MCF 10A (cell line): ENCODE data around the gene SLC25A39. TPM values are rescaled to one million over a fixed set of nuclear protein-coding genes. Genes with fewer than 3 reads are reported as not detected.
A peak's percentile ranks its signal among the peaks of the same experiment; 100 is the strongest.

Experiments used
- BruUV-seq: library from RNA; stranded (reverse); fragments of 400-500 nt; replicated peaks from 2 replicates; lab custom pipeline; 2021; lab: Mats Ljungman, UMichigan
- CTCF ChIA-PET: fragments of 300-600 bp; sonication (Branson Sonifier 250); formaldehyde crosslinking; extraction: SDS; loops from one replicate; lab custom pipeline; 2021; ENCODE audit warnings: antibody characterized with exemption, inconsistent platforms; lab: Yijun Ruan, JAX
- POLR2A ChIA-PET: fragments of 300-600, 350-650 bp; sonication (Branson Sonifier 250); formaldehyde crosslinking; extraction: SDS; loops from one replicate; lab custom pipeline; 2020; ENCODE audit warnings: antibody characterized with exemption, inconsistent platforms; lab: Yijun Ruan, JAX
- DNase-seq: peaks from one replicate; pipeline ENCODE4 v3.0.0-alpha.2; 2018; ENCODE audit not compliant: unreplicated experiment
- H3K27ac Mint-ChIP-seq: one replicate; pipeline ENCODE4 v1.8.0; 2022; ENCODE audit warnings: mild to moderate bottlenecking, low read depth, mixed read lengths; ENCODE audit not compliant: unreplicated experiment
- H3K27me3 Mint-ChIP-seq: one replicate; pipeline ENCODE4 v1.8.0; 2022; ENCODE audit warnings: mixed read lengths; ENCODE audit not compliant: insufficient read depth, unreplicated experiment
- H3K36me3 Mint-ChIP-seq: one replicate; pipeline ENCODE4 v1.8.0; 2022; ENCODE audit warnings: mild to moderate bottlenecking, moderate library complexity, mixed read lengths; ENCODE audit not compliant: insufficient read depth, unreplicated experiment
- H3K4me1 Mint-ChIP-seq: one replicate; pipeline ENCODE4 v1.8.0; 2022; ENCODE audit warnings: mixed read lengths; ENCODE audit not compliant: insufficient read depth, unreplicated experiment
- H3K4me3 Mint-ChIP-seq: one replicate; pipeline ENCODE4 v1.8.0; 2022; ENCODE audit warnings: mild to moderate bottlenecking, moderate library complexity, mixed read lengths; ENCODE audit not compliant: unreplicated experiment
- H3K9me3 Mint-ChIP-seq: one replicate; pipeline ENCODE4 v1.8.0; 2022; ENCODE audit warnings: mixed read lengths; ENCODE audit not compliant: unreplicated experiment
- intact Hi-C: fragments of 100-400 bp; cut with micrococcal nuclease; formaldehyde crosslinking; loops from 2 replicates; pipeline ENCODE4 v1.14.1; 2022
- total RNA-seq: library from RNA; stranded (reverse); gene quantifications from 2 replicates; pipeline ENCODE4 v1.2.3, GENCODE V29; 2022
- TF ChIP-seq, protein P1 (sequence below): fragments of 200-600 bp; IDR thresholded peaks from one replicate; pipeline ENCODE4 v1.8.0; 2022; ENCODE audit warnings: antibody characterized with exemption, mild to moderate bottlenecking; ENCODE audit not compliant: unreplicated experiment

SLC25A39 gene
- total RNA-seq, 1 experiment from 2014 or later, result 157 TPM

DNA sequence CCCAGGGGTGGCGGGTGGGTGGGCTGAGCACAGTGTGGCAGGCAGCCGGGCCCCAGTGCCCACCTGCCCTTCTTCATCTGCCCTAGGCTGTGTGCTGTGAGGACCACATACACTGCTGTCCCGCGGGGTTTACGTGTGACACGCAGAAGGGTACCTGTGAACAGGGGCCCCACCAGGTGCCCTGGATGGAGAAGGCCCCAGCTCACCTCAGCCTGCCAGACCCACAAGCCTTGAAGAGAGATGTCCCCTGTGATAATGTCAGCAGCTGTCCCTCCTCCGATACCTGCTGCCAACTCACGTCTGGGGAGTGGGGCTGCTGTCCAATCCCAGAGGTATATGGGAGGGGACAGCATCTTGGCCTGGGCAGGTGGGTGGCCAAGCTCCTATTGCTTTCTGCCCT, 26.8 kb upstream of the SLC25A39 start:
- ChIA-PET CTCF (interaction anchor here (0.7 to 1.9 kb wide), 7 partner anchors 9 to 206 kb away, joined by 4 to 14 read pairs (median 6); partner anchors contain the start of gene FAM171A2), POLR2A (interaction anchor here (0.7 kb wide), 1 partner anchor 172 kb away, joined by 3 read pairs; no protein-coding TSS in a partner anchor)
- Mint-ChIP-seq H3K27me3 (no peaks in the 10 kb centered on the region), H3K36me3 (peaks cover 20% of the 10 kb centered on the region), H3K27ac (no peak overlapping the region), H3K9me3 (no peaks in the 10 kb centered on the region), H3K4me3 (no peak overlapping the region), H3K4me1 (no peaks in the 10 kb centered on the region)
- intact Hi-C loops, result no loop called here
- TF ChIP-seq, protein P1, sequence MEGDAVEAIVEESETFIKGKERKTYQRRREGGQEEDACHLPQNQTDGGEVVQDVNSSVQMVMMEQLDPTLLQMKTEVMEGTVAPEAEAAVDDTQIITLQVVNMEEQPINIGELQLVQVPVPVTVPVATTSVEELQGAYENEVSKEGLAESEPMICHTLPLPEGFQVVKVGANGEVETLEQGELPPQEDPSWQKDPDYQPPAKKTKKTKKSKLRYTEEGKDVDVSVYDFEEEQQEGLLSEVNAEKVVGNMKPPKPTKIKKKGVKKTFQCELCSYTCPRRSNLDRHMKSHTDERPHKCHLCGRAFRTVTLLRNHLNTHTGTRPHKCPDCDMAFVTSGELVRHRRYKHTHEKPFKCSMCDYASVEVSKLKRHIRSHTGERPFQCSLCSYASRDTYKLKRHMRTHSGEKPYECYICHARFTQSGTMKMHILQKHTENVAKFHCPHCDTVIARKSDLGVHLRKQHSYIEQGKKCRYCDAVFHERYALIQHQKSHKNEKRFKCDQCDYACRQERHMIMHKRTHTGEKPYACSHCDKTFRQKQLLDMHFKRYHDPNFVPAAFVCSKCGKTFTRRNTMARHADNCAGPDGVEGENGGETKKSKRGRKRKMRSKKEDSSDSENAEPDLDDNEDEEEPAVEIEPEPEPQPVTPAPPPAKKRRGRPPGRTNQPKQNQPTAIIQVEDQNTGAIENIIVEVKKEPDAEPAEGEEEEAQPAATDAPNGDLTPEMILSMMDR, result no peak
- no TSS peak for BruUV-seq
- DNase-seq, result no peak

DNA sequence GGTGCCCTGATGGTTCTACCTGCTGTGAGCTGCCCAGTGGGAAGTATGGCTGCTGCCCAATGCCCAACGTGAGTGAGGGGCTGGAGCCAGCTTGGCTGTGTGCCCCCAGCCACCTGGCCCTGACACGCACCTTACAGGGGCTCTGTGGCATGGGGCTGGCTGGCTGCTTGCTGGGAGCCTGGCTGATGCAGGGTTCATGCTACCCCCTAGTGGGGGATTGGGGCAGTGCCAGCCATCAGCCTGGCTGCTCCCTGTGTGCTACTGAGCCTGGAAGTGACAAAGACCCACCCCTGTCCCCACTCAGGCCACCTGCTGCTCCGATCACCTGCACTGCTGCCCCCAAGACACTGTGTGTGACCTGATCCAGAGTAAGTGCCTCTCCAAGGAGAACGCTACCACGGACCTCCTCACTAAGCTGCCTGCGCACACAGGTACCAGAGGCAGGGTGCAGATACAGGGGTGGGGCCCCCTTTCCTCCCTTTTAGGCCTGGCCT, 26.2 kb upstream of the SLC25A39 start:
- H3K27ac Mint-ChIP-seq, result no peak overlapping the region
- POLR2A ChIA-PET, result interaction anchor here (0.8 kb wide), 1 partner anchor 130 kb away, joined by 3 read pairs; no protein-coding TSS in a partner anchor
- H3K4me1 Mint-ChIP-seq, result peaks cover 6% of the 10 kb centered on the region
- TF ChIP-seq, protein P1, result peak; percentile 80
- CTCF ChIA-PET, result interaction anchor here (0.7 to 1.9 kb wide), 11 partner anchors 9 to 331 kb away, joined by 3 to 14 read pairs (median 4); no protein-coding TSS in a partner anchor
- no TSS peak for BruUV-seq
- peaks cover 20% of the 10 kb centered on the region for H3K36me3 Mint-ChIP-seq
- peak; percentile 66 for DNase-seq
- intact Hi-C loops, result no loop called here
- H3K9me3 Mint-ChIP-seq, result no peaks in the 10 kb centered on the region
- no peaks in the 10 kb centered on the region for H3K27me3 Mint-ChIP-seq
- no peak overlapping the region for H3K4me3 Mint-ChIP-seq

DNA sequence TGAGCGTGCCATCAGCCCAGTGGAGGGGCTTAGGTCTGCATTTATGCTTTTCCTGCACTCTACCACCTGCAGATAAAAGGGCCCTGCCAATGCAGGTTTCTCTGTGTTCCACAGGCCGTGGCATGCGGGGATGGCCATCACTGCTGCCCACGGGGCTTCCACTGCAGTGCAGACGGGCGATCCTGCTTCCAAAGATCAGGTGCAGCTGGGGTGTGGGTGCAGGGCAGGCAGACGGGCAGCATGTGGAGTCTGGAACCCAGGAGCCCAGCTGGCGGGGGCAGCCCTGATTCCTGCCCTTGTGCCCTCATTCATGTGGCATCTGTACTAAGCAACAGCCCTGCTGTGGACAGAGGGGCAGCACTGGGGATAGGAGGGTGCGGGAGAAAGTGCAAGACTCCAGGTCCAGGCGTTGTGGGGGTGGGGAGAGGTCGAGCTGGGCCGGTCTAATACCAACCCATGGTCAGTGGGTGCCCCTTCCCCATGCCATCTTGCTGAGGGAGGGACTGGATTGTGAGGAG, 25.0 kb upstream of the SLC25A39 start:
- intact Hi-C loops, result no loop called here
- Mint-ChIP-seq H3K4me1 (peaks cover 11% of the 10 kb centered on the region), H3K27ac (no peak overlapping the region), H3K36me3 (peaks cover 20% of the 10 kb centered on the region), H3K27me3 (no peaks in the 10 kb centered on the region), H3K4me3 (no peak overlapping the region), H3K9me3 (no peaks in the 10 kb centered on the region)
- POLR2A ChIA-PET, result interaction anchor here (1.0 kb wide), 1 partner anchor 18 kb away, joined by 3 read pairs; no protein-coding TSS in a partner anchor
- TF ChIP-seq, protein P1, result no peak
- DNase-seq, result no peak
- CTCF ChIA-PET, result interaction anchor here (0.6 to 1.9 kb wide), 9 partner anchors 8 to 1658 kb away, joined by 3 to 14 read pairs (median 3); partner anchors contain the start of gene FAM171A2
- no TSS peak for BruUV-seq

DNA sequence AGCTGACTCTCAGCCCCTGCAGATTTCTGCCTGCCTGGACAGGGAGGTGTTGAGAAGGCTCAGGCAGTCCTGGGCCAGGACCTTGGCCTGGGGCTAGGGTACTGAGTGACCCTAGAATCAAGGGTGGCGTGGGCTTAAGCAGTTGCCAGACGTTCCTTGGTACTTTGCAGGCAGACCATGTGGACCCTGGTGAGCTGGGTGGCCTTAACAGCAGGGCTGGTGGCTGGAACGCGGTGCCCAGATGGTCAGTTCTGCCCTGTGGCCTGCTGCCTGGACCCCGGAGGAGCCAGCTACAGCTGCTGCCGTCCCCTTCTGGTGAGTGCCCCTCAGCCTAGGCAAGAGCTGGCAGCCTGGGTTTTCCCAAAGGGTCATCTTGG, 24.4 kb upstream of the SLC25A39 start:
- H3K27me3 Mint-ChIP-seq, result no peaks in the 10 kb centered on the region
- DNase-seq, result no peak
- CTCF ChIA-PET, result interaction anchor here (1.2 kb wide), 1 partner anchor 14 kb away, joined by 5 read pairs; the partner anchor contains the start of gene FAM171A2
- H3K4me1 Mint-ChIP-seq, result peaks cover 12% of the 10 kb centered on the region
- intact Hi-C loops, result no loop called here
- no peaks in the 10 kb centered on the region for H3K9me3 Mint-ChIP-seq
- POLR2A ChIA-PET, result interaction anchor here (1.0 kb wide), 1 partner anchor 18 kb away, joined by 3 read pairs; no protein-coding TSS in a partner anchor
- H3K36me3 Mint-ChIP-seq, result peaks cover 20% of the 10 kb centered on the region
- TF ChIP-seq, protein P1, result no peak
- H3K27ac Mint-ChIP-seq, result peak overlapping the region; percentile 24
- BruUV-seq, result no TSS peak
- no peak overlapping the region for H3K4me3 Mint-ChIP-seq
